NCI-H2171 (cell line): ENCODE measurements around the gene SCRN1.
"Not testable (repeated sequence)": the region's sequence is repeated elsewhere in the genome, so short reads cannot be mapped to it uniquely, and the experiment has no call there.

Experiments
- DNase-seq: peaks from one replicate; lab custom pipeline; 2025; lab: John Stamatoyannopoulos, UW

Gene SCRN1

DNA sequence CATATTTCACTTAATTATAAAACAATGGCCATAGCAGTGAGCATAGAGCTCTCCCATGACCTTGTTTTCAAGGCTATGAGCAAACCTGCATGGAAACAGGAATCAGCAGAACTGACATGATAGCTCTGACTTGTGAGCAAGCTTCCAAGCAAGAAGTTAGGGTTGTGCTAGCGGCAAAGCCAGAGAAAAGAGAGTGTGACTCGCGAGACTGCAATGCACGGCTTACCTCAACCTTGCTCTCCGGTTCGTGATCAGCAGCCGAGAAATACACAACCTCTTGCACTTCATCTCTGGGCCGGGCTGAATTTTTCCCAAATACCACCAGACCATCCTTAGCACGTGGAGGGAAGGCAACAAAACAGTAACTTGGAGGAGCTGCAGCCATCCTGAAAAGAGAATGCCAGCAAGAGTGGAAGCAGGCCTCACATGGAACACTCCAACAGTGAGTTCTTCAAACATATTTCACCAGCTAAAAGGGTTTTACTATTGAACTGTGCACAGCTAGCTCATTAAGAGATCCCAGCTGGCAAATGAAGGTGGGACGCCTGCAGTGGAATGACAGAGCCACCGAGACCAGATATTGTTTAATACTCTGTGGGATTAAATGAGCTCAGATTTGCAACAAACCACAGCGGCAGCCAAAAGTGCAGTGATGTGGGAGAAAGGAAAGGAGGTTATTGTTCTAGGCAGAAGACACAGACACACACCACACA, 20.8 kb downstream of the SCRN1 start:
- DNase-seq = peak; percentile 19

- DNase-seq = no peak
Measured at GRCh38 chr7:29965030-29965429, 24.6 kb downstream of the SCRN1 start.

DNA sequence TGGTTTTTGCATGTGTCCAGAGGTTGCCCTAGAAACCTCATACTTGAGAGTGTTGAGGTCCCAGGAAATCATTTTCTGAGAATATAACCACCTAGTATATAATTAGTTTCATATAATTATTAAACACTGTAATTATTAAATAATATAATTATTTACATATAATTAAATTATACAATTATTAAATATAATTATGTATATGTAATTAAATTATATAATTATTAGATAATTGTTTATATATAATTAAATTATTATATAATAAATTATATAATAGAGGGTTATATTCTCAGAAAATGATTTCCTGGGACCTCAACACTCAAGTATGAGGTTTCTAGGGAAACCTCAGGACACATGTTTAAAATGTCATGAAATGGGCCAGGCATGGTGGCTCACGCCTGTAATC, 27.6 kb downstream of the SCRN1 start:
- no peak for DNase-seq

DNA sequence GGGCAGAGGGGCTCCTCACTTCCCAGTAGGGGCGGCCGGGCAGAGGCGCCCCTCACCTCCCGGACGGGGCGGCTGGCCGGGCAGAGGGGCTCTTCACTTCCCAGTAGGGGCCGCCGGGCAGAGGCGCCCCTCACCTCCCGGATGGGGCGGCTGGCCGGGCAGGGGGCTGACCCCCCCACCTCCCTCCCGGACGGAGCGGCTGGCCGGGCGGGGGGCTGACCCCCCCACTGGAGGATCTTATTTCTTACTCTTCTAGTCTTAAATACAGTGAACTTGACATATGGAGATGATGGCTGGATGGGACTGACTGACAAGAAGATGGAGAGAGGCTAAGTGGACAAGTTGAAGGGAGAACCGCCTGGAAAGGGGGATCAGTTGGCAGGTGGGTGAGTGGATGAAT, 28.0 kb downstream of the SCRN1 start:
- not testable (repeated sequence) for DNase-seq

DNA sequence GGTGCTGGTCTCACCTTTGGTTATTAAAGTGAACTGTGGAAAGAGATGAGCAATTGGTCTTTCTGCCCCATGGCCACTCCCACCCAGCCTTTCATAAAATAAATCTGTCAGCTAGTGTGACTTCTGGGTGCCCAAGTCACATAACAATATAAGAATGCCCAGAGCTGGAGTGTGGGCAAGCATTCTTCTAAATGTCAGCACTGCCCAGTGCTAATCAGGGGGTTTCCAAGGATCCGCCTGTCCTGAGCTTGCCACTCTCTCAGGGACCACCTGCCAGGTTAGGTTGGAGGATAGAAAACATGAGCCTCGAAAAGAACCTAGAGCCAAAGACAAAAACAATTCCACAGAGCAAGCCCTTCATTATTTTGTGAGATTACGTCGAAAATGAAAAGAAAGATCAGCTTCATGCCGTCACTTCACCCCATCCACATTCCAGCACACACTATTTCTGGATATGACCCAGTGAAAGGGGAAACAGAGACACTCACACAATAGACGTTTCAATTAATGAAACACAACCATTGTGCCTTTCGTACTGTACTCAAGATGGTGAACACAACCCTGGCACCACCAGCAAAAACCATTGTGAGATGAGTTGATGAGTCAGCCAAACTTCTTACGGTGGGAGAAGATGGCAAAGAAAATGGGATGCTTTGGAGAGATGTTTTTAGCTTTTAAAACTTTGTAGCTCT, 30.8 kb downstream of the SCRN1 start:
- DNase-seq = no peak

DNA sequence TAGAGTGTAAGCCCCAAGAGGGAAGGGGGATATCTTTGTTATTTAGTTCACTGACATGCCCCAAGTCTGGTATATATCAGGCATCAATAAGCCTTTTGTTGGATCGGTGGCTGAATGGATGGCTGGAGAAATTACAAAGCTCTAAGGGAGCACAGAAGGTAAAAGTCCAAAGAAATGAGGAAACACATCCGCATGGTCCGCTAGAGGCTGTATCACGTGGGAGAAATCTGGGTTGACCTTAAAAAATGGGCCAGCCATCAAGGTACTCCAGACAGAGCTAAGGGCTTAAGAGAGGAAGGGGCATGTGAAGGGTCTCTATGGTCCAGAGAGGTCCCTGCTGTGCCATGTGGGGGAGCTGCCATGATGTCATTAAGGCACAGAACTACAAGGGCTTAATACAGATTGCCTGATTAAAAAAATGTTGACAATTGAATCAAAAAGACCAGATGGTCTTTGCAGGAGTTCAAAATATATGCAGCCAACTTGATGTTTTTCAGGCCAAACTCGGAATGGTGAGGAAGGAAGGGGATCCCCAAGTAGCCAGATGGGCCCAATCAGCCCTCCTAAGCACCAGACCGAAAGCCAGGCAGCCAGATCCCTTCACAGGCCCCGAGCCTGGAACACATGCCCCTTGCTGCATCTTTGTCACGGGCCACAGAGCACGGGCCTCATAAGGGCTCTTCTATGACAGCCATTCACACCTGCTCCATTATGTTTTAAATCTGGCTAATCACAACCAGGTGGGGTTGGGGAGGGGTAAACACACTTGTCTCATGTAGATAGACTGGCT, 31.9 kb downstream of the SCRN1 start:
- DNase-seq = peak; percentile 72

DNA sequence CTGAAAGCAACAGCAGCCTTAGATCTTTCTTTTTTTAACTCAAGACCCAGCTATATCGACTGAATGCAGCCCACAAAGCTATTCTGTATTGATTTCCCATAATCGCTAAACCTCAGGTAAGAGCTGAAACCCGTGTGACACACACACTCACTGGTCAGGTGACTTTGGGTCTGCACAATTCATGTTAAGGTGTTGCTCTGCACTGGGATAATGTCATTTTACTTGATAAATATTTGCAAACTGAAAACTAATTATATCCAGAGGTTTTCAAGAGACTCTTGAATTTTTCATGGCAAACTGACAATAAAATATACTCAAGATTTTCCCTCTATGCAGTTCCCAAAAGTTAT, 33.1 kb downstream of the SCRN1 start:
- no peak for DNase-seq

- DNase-seq = no peak
Measured at GRCh38 chr7:29955799-29956486, 33.7 kb downstream of the SCRN1 start.

GRCh38 chr7:29955075-29955792, 34.4 kb downstream of the SCRN1 start:
- no peak for DNase-seq

- no peak for DNase-seq
Measured at GRCh38 chr7:29953726-29954347, 35.8 kb downstream of the SCRN1 start.

GRCh38 chr7:29951206-29951605, 38.4 kb downstream of the SCRN1 start:
- no peak for DNase-seq

- no peak for DNase-seq
Measured at GRCh38 chr7:29950480-29950879, 39.1 kb downstream of the SCRN1 start.

GRCh38 chr7:29948587-29948986, 41.0 kb downstream of the SCRN1 start:
- no peak for DNase-seq

DNA sequence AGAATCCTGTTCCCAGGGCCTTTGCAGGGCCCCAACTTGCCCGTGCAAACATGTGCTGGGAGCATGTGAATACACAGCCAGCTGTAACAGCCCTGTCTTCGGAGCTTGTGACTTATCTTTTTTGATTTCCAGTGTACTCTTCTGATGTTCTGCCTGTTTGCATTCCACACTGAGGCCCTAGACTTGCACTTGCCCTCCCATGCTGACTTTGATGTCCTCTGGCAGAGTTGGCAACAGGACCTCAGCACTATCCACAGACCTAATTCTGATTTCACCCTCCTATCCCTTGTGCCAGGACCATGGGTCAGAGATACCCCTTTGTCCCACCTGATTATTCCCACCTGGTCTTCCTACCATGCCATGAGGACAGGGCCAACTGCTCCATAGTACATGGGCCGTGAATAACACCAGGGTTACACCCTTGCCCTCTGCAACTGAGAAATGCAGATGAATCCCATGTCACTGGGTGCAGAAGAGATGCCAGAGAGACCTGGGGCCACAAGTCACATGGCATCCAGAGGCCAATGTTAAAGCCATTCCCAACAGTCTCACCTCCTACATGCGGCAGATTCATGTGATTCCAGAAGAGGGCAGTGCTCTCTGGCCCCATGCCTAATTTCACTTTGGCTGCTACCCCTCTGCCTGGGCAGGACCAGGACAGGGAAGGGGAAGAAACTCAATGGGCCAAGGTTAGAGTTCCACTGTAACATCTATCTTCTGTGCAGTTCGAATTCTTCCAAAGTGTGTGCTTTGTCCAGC, 43.0 kb downstream of the SCRN1 start:
- DNase-seq = no peak

DNA sequence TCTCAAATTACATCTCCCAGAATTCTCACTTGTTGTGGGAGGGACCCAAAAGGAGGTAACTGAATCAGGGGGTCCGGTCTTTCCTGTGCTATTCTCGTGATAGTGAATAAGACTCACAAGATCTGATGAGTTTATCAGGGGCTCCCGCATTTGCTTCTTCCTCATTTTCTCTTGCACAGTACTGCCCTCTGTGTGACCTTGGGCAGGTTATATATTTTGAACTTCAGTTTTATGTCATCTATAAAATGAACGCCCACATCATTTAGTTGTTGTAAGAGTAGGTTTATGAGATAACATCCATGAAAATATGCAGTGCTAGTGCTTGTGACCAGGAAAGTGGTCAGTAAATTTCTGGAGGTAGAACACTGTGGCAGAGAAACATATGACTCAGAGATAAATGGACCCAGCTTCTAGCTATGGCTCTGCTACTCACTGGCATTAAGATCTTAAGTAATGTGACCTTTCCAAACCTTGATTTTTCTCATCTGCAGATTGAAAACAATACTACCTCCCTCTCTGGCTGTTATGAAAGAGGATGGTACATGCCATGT, 44.3 kb downstream of the SCRN1 start:
- DNase-seq = no peak

DNA sequence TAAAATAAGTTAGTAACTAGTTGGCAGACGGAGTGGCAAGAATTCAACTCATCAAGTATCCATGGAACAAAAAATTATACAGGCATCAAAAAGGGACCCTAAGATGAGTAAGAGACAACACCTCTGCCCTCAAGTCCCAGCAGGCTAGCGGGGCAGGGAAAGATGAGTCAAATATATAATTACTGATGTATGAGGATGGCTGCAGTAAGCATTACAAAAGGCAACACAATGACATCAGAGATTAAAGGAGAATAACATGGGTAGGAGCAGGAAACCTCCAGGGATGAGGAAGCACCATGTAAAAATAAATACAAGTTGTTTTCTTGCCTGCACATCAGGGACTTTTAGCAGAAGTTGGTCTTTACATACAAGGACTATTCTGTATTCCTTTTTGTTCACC, 49.4 kb downstream of the SCRN1 start:
- no peak for DNase-seq

DNA sequence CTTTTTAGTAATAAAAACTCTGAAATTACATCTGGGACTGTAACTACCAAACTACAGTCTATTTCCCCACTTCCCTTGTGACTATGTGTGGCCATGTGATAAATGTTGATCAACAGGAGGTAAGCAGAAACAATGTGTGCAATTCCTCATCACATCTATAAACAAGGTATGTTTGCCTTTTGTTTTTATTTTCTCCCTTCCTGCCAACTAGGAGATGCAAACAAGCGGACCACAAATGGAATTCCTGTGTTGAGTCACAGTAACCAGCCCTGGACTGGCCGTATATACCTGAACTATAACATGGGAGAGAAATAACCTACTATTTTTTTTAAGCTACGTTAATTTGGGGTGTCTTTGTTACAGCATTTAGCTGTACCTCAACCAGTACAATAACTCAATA, 52.5 kb downstream of the SCRN1 start:
- DNase-seq = no peak

DNA sequence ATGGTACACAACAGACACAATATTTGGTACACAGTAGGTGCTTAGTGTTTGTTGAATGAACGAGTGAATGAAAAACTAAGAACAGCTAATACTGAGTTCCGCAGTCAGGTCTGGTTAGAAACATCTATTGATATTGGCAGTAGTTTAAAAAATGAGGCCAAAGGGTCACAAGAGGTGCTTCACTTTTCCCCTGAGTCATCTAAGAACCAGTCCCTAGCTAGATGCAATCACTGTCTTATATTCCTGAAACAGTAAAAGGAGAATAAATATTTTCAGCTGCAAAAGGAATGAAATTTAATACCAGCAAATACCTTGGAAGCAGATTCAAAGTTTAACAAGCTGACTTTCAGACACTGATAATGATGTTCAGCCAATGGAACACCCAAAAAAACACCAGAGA, 54.5 kb downstream of the SCRN1 start:
- DNase-seq = no peak

GRCh38 chr7:29929018-29929807, 60.4 kb downstream of the SCRN1 start:
- no peak for DNase-seq

DNA sequence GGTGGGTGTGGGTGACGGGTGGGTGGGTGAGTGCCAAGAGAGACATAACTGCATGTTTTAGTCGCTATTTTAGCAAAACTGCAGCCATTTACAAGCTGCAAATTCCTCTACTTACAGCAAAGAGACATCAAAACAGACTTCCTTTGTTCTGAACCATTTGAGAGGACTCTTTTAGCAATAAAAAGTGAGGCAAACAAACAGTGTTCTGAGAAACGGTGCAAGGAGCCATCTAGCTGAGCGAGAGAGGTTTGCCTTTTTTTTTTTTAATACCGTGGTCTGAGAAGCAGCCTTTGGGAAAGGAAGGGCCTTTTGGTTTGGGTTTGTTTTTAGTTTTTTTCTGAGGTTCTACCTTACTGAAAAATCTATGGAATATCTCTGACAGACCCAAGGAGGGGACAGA, 62.9 kb downstream of the SCRN1 start:
- DNase-seq = no peak
